ENCODE data around the gene NPEPPS. TPM values are rescaled to one million over a fixed set of nuclear protein-coding genes. Genes with fewer than 3 reads are reported as not detected.

The NPEPPS gene
- total and polyA plus RNA-seq, 2 of the 8 experiments (the other 6 are each of a cell fraction or from before 2014, with no cell fraction given) = 53.6 to 118 TPM

GRCh38 chr17:47649972-47650524 is 119.1 kb downstream of the NPEPPS start:
- H4K91ac ChIP-seq (replicated peaks; ENCODE audit: insufficient read length, low read length) = peak overlapping the region; percentile 97
- peaks cover 23 to 50% of the 10 kb centered on the region in 2 experiments for H3K79me2 ChIP-seq (ENCODE audit: control insufficient read depth in 1 of 2, insufficient read depth in 2 of 2, low read length in 2 of 2)
- H4K8ac ChIP-seq (ENCODE audit: extremely low read depth, insufficient read depth, low read length) = peak overlapping the region; percentile 98
- no peak overlapping the region for H2BK120ac ChIP-seq (replicated peaks; ENCODE audit: low read depth, low read length)
- no peak for DNase-seq (ENCODE audit: low read depth in 1 of 2, low spot score in 2 of 2)
- no peaks in the 10 kb centered on the region for H3K9me3 ChIP-seq (ENCODE audit: insufficient read depth in 2 of 2, low read depth in 1 of 2, low read length in 1 of 2)
- no peak overlapping the region for H2BK20ac ChIP-seq (ENCODE audit: low read length)
- peak overlapping the region; percentile 95 for H3K18ac ChIP-seq (ENCODE audit: extremely low read depth, low read length)
- peak overlapping the region; percentile 83 for H3K27ac ChIP-seq (ENCODE audit: low read depth, low read length)
- H3K23me2 ChIP-seq (ENCODE audit: low read depth, low read length) = peaks cover 4% of the 10 kb centered on the region
- peaks cover 8 to 14% of the 10 kb centered on the region in 2 experiments for H4K20me1 ChIP-seq (replicated peaks in 1 of 2; ENCODE audit: control insufficient read depth in 1 of 2, insufficient read depth in 2 of 2, low read length in 2 of 2)
- no peak overlapping the region for H2BK12ac ChIP-seq (ENCODE audit: low read depth, low read length)
- WGBS, 2 experiments (ENCODE audit: extremely low coverage in 1 of 2, insufficient coverage in 1 of 2, insufficient read length in 1 of 2, insufficient replicate concordance in 2 of 2, low coverage in 1 of 2, low lambda C conversion rate in 2 of 2, missing lambda C conversion rate in 1 of 2) = 0% methylated on average over 8 of the region's 48 CpGs; no CpG with 5 or more reads in 1 of the 2 experiments
- H2BK5ac ChIP-seq (ENCODE audit: low read depth, low read length) = peak overlapping the region; percentile 89
- H2AK5ac ChIP-seq (ENCODE audit: low read depth, low read length) = no peak overlapping the region
- CTCF ChIA-PET (ENCODE audit: partially characterized antibody) = interaction anchor here (1.0 to 4.1 kb wide), 3 partner anchors 13 to 49 kb away, joined by 3 to 22 read pairs (median 5); no protein-coding TSS in a partner anchor
- H3K14ac ChIP-seq (ENCODE audit: insufficient read length) = no peak overlapping the region
- no peak for FAIRE-seq
- H3K56ac ChIP-seq (replicated peaks; ENCODE audit: insufficient read length, low read depth, low read length) = peak overlapping the region; percentile 87
- H3K4me1 ChIP-seq (replicated peaks in 1 of 4; ENCODE audit: control insufficient read depth in 3 of 4, insufficient read depth in 4 of 4, low read length in 3 of 4) = peaks cover 0 to 6% (median 4%) of the 10 kb centered on the region in 4 experiments; a peak in 5 of 7 replicates
- no peak overlapping the region for H3K4ac ChIP-seq (replicated peaks; ENCODE audit: insufficient read length, low read depth, low read length)
- peak overlapping the region; percentile 73 to 92 (median 88) for H3K9ac ChIP-seq (replicated peaks in 1 of 4; ENCODE audit: extremely low read depth in 1 of 4, low read depth in 3 of 4, low read length in 3 of 4)
- H3K4me2 ChIP-seq (ENCODE audit: insufficient read depth in 1 of 2, low read depth in 2 of 2, low read length in 2 of 2) = peak overlapping the region; percentile 46 to 60
- H3K4me3 ChIP-seq (ENCODE audit: extremely low read depth in 1 of 4, insufficient read depth in 2 of 4, low read depth in 3 of 4, low read length in 4 of 4) = peak overlapping the region; percentile 69 to 99 (median 74)
- peak overlapping the region; percentile 96 for H4K5ac ChIP-seq (ENCODE audit: insufficient read length, low read depth, low read length)
- H3K27me3 ChIP-seq (replicated peaks in 1 of 4; ENCODE audit: control insufficient read depth in 3 of 4, extremely low read depth in 1 of 4, insufficient read depth in 3 of 4, low read length in 3 of 4) = no peaks in the 10 kb centered on the region
- H3K79me1 ChIP-seq (ENCODE audit: low read depth, low read length) = no peaks in the 10 kb centered on the region
- H2AFZ ChIP-seq (ENCODE audit: low read length) = no peak overlapping the region
- H3K36me3 ChIP-seq (ENCODE audit: control insufficient read depth in 2 of 4, insufficient read depth in 4 of 4, low read length in 3 of 4) = peaks cover 18 to 40% (median 34%) of the 10 kb centered on the region in 4 experiments
- POLR2A ChIA-PET (ENCODE audit: partially characterized antibody) = interaction anchor here (0.6 to 46.3 kb wide), 17 partner anchors 8 to 583 kb away, joined by 3 to 1575 read pairs (median 5); partner anchors contain the start of gene TBKBP1
- no peak overlapping the region for H2BK15ac ChIP-seq (ENCODE audit: low read length)
- H3K23ac ChIP-seq (ENCODE audit: insufficient read length) = no peak overlapping the region
- TF ChIP-seq CTBP2 (IDR thresholded peaks at IDR 0.05; ENCODE audit: borderline replicate concordance, insufficient read depth, insufficient read length, low read length) (no peak), MAX (IDR thresholded peaks at IDR 0.05) (no peak), NANOG (IDR thresholded peaks at IDR 0.05; ENCODE audit: insufficient read depth, low read depth, low read length, poor library complexity, severe bottlenecking) (no peak), EP300 (IDR thresholded peaks at IDR 0.05; ENCODE audit: borderline replicate concordance in 1 of 2, low read depth in 2 of 2, low read length in 2 of 2) (no peak), BCL11A (IDR thresholded peaks at IDR 0.05; ENCODE audit: low read depth in 2 of 2, low read length in 2 of 2) (no peak), EZH2 (IDR thresholded peaks at IDR 0.05; ENCODE audit: low read depth, low read length, severe bottlenecking) (no peak), TCF12 (IDR thresholded peaks at IDR 0.05; ENCODE audit: low read depth, low read length) (no peak), GABPA (IDR thresholded peaks at IDR 0.05; ENCODE audit: borderline replicate concordance, insufficient read depth, low read length) (no peak), POLR2AphosphoS5 (IDR thresholded peaks at IDR 0.05; ENCODE audit: low read depth, low read length) (no peak; the same call in none of the 2 replicates), YY1 (IDR thresholded peaks at IDR 0.05; ENCODE audit: low read depth, low read length) (peak; percentile 39; the same call in 1 of the 2 replicates), SUZ12 (IDR thresholded peaks at IDR 0.05; ENCODE audit: low read length) (no peak), KDM5A (IDR thresholded peaks at IDR 0.05; ENCODE audit: low read length) (no peak)

Data from H1 (cell line).